Measurements from ENCODE around the gene MBTPS1.

Gene MBTPS1

DNA sequence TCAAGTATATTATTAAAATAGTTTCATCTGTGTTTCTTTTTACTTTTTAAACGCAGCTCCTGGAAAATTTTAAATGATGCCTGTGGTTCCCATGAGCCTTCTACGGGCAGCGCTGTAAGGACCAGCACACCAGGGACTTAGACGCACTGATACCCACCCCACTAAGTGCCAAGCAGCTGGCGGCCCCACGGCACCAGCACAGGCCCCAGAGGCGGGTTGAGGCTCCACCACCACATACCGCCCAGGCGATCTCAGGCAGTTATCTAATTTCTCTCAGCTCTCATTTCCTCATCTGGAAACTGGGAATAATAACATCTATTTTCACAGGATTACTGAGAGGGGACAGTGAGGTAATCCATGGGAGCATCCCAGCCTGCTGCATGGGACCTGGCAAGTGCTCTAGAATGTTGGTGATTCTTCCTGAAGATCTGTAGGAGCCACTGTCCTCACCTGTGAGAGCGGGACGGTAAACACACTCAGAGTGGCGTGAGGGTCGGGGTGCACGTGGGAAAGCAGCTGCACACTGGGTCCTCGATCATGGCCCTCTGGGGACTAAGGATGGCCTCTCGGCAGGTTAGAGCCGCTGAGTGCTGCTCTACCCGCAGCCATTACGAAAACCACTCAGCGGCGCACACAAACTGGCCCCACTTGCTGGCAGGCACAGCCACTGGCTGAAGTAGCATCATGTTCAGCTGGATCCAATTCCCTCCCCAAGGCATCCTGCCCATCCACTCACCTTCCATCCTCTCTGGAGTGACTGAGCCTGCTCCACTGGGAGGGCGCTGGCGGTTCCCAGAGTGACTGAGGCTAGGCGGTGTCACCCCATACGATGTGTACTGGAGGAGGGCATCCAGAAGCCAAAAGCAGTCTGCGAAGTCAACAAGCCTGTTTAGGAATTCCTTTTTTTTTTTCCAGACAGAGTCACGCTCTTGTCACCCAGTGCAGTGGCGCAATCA lies 56.5 kb downstream of the MBTPS1 start:
- TF ChIP-seq, protein P1, sequence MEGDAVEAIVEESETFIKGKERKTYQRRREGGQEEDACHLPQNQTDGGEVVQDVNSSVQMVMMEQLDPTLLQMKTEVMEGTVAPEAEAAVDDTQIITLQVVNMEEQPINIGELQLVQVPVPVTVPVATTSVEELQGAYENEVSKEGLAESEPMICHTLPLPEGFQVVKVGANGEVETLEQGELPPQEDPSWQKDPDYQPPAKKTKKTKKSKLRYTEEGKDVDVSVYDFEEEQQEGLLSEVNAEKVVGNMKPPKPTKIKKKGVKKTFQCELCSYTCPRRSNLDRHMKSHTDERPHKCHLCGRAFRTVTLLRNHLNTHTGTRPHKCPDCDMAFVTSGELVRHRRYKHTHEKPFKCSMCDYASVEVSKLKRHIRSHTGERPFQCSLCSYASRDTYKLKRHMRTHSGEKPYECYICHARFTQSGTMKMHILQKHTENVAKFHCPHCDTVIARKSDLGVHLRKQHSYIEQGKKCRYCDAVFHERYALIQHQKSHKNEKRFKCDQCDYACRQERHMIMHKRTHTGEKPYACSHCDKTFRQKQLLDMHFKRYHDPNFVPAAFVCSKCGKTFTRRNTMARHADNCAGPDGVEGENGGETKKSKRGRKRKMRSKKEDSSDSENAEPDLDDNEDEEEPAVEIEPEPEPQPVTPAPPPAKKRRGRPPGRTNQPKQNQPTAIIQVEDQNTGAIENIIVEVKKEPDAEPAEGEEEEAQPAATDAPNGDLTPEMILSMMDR (IDR thresholded peaks at IDR 0.05; ENCODE audit: borderline replicate concordance, insufficient read depth, low read depth, low read length): no peak

GRCh38 chr16:84059111-84059510 lies 57.6 kb downstream of the MBTPS1 start:
- TF ChIP-seq, protein P1 (IDR thresholded peaks at IDR 0.05; ENCODE audit: borderline replicate concordance, insufficient read depth, low read depth, low read length): no peak
- no peak overlapping the region for H3K4me3 ChIP-seq (ENCODE audit: low read depth, low read length)

More for the DNA sequence above, 56.5 kb downstream of the MBTPS1 start:
- no peak overlapping the region for H3K4me3 ChIP-seq (ENCODE audit: low read depth, low read length)

- TF ChIP-seq, protein P1 (IDR thresholded peaks at IDR 0.05; ENCODE audit: borderline replicate concordance, insufficient read depth, low read depth, low read length): no peak
- no peak overlapping the region for H3K4me3 ChIP-seq (ENCODE audit: low read depth, low read length)
These were observed 58.1 kb downstream of the MBTPS1 start for GRCh38 chr16:84058664-84059063.

DNA sequence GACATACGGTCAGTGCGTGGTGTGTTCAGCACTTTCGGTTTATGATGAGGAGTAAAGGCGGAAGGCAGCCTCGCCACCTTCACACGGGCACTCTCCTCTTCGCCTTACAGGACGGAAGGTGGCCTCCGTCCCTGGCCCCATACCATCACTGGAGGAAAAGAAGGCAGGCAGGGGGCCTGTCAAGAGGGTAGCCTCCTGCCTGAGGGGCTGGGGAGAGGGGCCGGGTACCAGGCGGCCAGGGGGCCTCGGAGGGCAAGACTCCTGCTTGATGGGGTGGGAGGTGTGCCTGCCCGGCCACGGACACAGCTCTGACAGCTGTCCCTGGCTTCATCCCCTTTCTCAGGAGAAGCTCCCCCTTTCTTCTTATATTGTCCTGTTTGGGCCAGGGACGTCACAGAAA lies 58.5 kb downstream of the MBTPS1 start:
- TF ChIP-seq, protein P1 (IDR thresholded peaks at IDR 0.05; ENCODE audit: borderline replicate concordance, insufficient read depth, low read depth, low read length): no peak
- no peak overlapping the region for H3K4me3 ChIP-seq (ENCODE audit: low read depth, low read length)

DNA sequence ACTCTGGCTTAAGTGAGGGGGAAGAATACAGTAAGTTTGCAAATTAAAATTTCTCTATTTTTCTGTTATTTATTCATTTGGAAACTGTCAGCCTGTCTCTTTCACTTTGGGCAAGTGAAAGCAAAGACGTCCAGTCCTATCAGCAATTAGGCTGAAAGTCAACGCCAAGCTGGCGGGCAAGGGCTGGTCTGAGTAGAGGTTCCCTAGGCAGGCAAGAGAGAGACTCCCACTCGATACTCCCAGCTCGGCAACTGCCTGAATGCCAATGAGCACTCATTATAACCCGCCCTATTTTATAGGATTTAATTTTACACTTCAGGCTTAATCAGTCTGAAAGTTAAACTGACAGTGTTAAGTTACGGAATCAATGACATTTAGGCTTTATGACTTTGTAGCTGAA lies 59.8 kb downstream of the MBTPS1 start:
- H3K4me3 ChIP-seq (ENCODE audit: low read depth, low read length): no peak overlapping the region
- TF ChIP-seq, protein P1 (IDR thresholded peaks at IDR 0.05; ENCODE audit: borderline replicate concordance, insufficient read depth, low read depth, low read length): no peak

- TF ChIP-seq, protein P1 (IDR thresholded peaks at IDR 0.05; ENCODE audit: borderline replicate concordance, insufficient read depth, low read depth, low read length): no peak
- H3K4me3 ChIP-seq (ENCODE audit: low read depth, low read length): no peak overlapping the region
These were observed 60.7 kb downstream of the MBTPS1 start for GRCh38 chr16:84055801-84056634.

Data from GM12875 (cell line).